Astrocyte (in vitro differentiated cells and primary cell): ENCODE results near the gene PTPN14. TPM values are rescaled to one million over a fixed set of nuclear protein-coding genes. Genes with fewer than 3 reads are reported as not detected.

Experiments used
- DNase-seq: peaks from one replicate; pipeline ENCODE4 v3.0.0-alpha.2; 2010; ENCODE audit warnings: low read depth
- FAIRE-seq: peaks from 2 replicates; lab custom pipeline; 2011; peaks lifted over from hg19 to GRCh38; lab: Jason Lieb, UNC
- H2AFZ ChIP-seq: 2 replicates; pipeline ENCODE4 v1.6.0; 2012; ENCODE audit warnings: low read depth, low read length, inconsistent platforms
- H3K27ac ChIP-seq: 2 replicates; pipeline ENCODE4 v1.5.1; 2011; ENCODE audit warnings: low read depth, low read length, inconsistent platforms
- H3K27me3 ChIP-seq: 2 replicates; pipeline ENCODE4 v1.6.0; 2011; ENCODE audit warnings: low read length, inconsistent platforms; ENCODE audit not compliant: insufficient read depth
- H3K36me3 ChIP-seq: 2 replicates; pipeline ENCODE4 v1.5.1; 2011; ENCODE audit warnings: low read length, inconsistent platforms; ENCODE audit not compliant: insufficient read depth
- H3K4me1 ChIP-seq: 2 replicates; pipeline ENCODE4 v1.5.1; 2011; ENCODE audit warnings: low read length, inconsistent platforms; ENCODE audit not compliant: insufficient read depth
- H3K4me2 ChIP-seq: 2 replicates; pipeline ENCODE4 v1.6.0; 2012; ENCODE audit warnings: low read length, inconsistent platforms
- H3K4me3 ChIP-seq: 2 replicates; pipeline ENCODE4 v1.5.1; 2011; ENCODE audit warnings: low read depth, mild to moderate bottlenecking, low read length, inconsistent platforms; ENCODE audit not compliant: insufficient read depth
- H3K79me2 ChIP-seq: 2 replicates; pipeline ENCODE4 v1.6.0; 2012; ENCODE audit warnings: mild to moderate bottlenecking, low read length, inconsistent platforms; ENCODE audit not compliant: insufficient read depth
- H3K9ac ChIP-seq: 2 replicates; pipeline ENCODE4 v1.6.0; 2012; ENCODE audit warnings: mild to moderate bottlenecking, low read length, inconsistent platforms
- H3K9me3 ChIP-seq: 2 replicates; pipeline ENCODE4 v1.5.1; 2012; ENCODE audit warnings: low read depth, mild to moderate bottlenecking, low read length, inconsistent platforms; ENCODE audit not compliant: insufficient read depth
- H4K20me1 ChIP-seq: 2 replicates; pipeline ENCODE4 v1.6.0; 2012; ENCODE audit warnings: low read length, inconsistent platforms; ENCODE audit not compliant: insufficient read depth
- H3K27ac Mint-ChIP-seq: one replicate; pipeline ENCODE4 v1.8.0; 2021; ENCODE audit warnings: mild to moderate bottlenecking, mixed read lengths; ENCODE audit not compliant: unreplicated experiment
- H3K27me3 Mint-ChIP-seq: one replicate; pipeline ENCODE4 v1.8.0; 2021; ENCODE audit warnings: low read depth, mixed read lengths; ENCODE audit not compliant: unreplicated experiment
- H3K36me3 Mint-ChIP-seq: one replicate; pipeline ENCODE4 v1.8.0; 2021; ENCODE audit warnings: low read depth, mixed read lengths; ENCODE audit not compliant: unreplicated experiment
- H3K4me1 Mint-ChIP-seq: one replicate; pipeline ENCODE4 v1.8.0; 2021; ENCODE audit warnings: low read depth, mixed read lengths; ENCODE audit not compliant: unreplicated experiment
- H3K4me3 Mint-ChIP-seq: one replicate; pipeline ENCODE4 v1.8.0; 2021; ENCODE audit warnings: mild to moderate bottlenecking, moderate library complexity, mixed read lengths; ENCODE audit not compliant: unreplicated experiment
- H3K9me3 Mint-ChIP-seq: one replicate; pipeline ENCODE4 v1.8.0; 2021; ENCODE audit warnings: mild to moderate bottlenecking, mixed read lengths; ENCODE audit not compliant: unreplicated experiment
- CTCF ChIP-seq: IDR thresholded peaks from 2 replicates; pipeline ENCODE4 v1.5.1; 2011; ENCODE audit warnings: low read depth, mild to moderate bottlenecking, inconsistent platforms, low read length, moderate library complexity; ENCODE audit not compliant: insufficient read depth
- EZH2 ChIP-seq: IDR thresholded peaks from 2 replicates; pipeline ENCODE4 v1.6.1; 2012; ENCODE audit warnings: mild to moderate bottlenecking, low read length, inconsistent platforms; ENCODE audit not compliant: insufficient read depth
- total RNA-seq: library from RNA; stranded (reverse); gene quantifications from 2 replicates; pipeline ENCODE4 v1.2.1, GENCODE V29; 2021

PTPN14 gene
- total RNA-seq, 1 donor from 2014 or later: 177 TPM

DNA sequence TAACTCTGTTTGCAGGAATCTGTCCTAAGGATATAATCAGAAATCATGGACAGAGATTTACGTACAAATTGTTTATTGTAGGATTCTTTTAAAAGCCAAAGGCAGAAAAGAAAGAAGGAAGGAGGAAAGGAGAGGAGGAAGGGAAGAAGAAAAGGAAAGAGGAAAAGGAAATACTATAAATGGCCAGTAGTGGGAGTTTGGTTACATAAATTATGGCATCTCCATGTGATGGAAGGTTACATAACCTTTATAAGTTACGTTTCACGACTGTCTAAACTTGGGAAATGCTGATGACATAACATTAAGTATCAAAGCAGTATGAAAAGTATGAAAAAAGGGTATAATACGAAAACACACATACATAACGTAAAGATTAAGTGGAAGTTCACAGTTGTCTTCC is 231.5 kb downstream of the PTPN14 start:
- H3K27ac Mint-ChIP-seq: no peak overlapping the region
- no peak for FAIRE-seq
- no peak overlapping the region for H2AFZ ChIP-seq
- H3K4me1 ChIP-seq: peaks cover 18% of the 10 kb centered on the region
- H3K4me2 ChIP-seq: no peak overlapping the region
- H3K9me3 Mint-ChIP-seq: no peaks in the 10 kb centered on the region
- no peak for TF ChIP-seq CTCF
- TF ChIP-seq EZH2: no peak
- H3K27me3 ChIP-seq: no peaks in the 10 kb centered on the region
- no peak for DNase-seq
- H4K20me1 ChIP-seq: no peaks in the 10 kb centered on the region
- no peak overlapping the region for H3K4me3 ChIP-seq
- H3K36me3 Mint-ChIP-seq: peaks cover 19% of the 10 kb centered on the region
- H3K27me3 Mint-ChIP-seq: no peaks in the 10 kb centered on the region
- H3K79me2 ChIP-seq: no peaks in the 10 kb centered on the region
- no peak overlapping the region for H3K9ac ChIP-seq
- peaks cover 8% of the 10 kb centered on the region for H3K36me3 ChIP-seq
- no peaks in the 10 kb centered on the region for H3K9me3 ChIP-seq
- no peak overlapping the region for H3K27ac ChIP-seq
- H3K4me1 Mint-ChIP-seq: peaks cover 24% of the 10 kb centered on the region
- H3K4me3 Mint-ChIP-seq: no peak overlapping the region

DNA sequence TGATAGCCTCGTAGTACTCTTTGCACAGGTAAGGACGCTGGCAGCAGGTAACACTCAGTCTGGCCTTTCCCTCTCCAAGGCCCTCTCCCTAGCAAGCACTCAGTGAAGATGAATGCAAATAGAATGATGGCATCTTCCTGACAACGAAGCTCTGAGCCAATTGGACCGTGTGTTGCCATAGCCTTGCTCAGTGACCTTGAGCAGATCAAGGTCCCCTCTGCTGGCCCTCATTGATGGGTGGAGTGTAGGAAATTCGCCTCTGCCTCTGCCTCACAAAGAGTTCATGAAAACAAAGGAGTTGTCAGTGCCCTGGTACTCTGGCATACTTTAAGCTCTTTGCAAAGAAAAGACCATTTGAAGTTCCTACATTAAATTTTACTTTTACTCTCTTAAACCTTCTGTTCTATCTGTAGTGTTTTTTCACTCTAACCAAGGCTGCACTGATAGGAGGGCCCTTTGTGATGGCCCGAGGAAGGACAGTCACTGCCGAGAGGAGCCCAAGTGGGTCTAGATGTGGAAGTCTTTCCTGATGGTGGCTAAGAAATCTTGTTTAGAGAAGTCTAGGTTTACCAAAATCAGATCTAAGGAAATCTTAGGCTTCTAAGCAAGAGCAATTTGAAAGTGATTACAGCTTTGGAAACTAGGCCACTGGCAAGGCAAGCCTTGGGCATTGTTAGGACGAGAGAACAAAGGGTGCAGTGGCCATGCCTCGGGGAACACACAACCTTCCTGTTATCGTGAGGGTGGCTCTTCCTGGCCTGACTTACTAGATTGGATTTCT is 232.3 kb downstream of the PTPN14 start:
- Mint-ChIP-seq H3K27ac (no peak overlapping the region), H3K9me3 (no peaks in the 10 kb centered on the region), H3K27me3 (no peaks in the 10 kb centered on the region), H3K4me3 (no peak overlapping the region), H3K4me1 (peaks cover 24% of the 10 kb centered on the region), H3K36me3 (peaks cover 19% of the 10 kb centered on the region)
- Histone ChIP-seq H3K27me3 (no peaks in the 10 kb centered on the region), H3K9me3 (no peaks in the 10 kb centered on the region), H3K27ac (no peak overlapping the region), H3K79me2 (no peaks in the 10 kb centered on the region), H3K4me3 (no peak overlapping the region), H3K36me3 (peaks cover 8% of the 10 kb centered on the region), H3K4me1 (peaks cover 18% of the 10 kb centered on the region), H3K9ac (no peak overlapping the region), H2AFZ (no peak overlapping the region), H3K4me2 (no peak overlapping the region), H4K20me1 (no peaks in the 10 kb centered on the region)
- TF ChIP-seq CTCF: no peak
- no peak for TF ChIP-seq EZH2
- FAIRE-seq: no peak
- DNase-seq: no peak

GRCh38 chr1:214318356-214318755 is 233.0 kb downstream of the PTPN14 start:
- H3K4me3 ChIP-seq: no peak overlapping the region
- Mint-ChIP-seq H3K36me3 (peaks cover 19% of the 10 kb centered on the region), H3K4me1 (peaks cover 24% of the 10 kb centered on the region), H3K27me3 (no peaks in the 10 kb centered on the region), H3K4me3 (no peak overlapping the region), H3K9me3 (no peaks in the 10 kb centered on the region), H3K27ac (no peak overlapping the region)
- TF ChIP-seq CTCF (no peak), EZH2 (no peak)
- peaks cover 3% of the 10 kb centered on the region for H4K20me1 ChIP-seq
- peaks cover 8% of the 10 kb centered on the region for H3K36me3 ChIP-seq
- no peaks in the 10 kb centered on the region for H3K9me3 ChIP-seq
- no peak for FAIRE-seq
- no peaks in the 10 kb centered on the region for H3K79me2 ChIP-seq
- H3K9ac ChIP-seq: no peak overlapping the region
- H3K27me3 ChIP-seq: no peaks in the 10 kb centered on the region
- H2AFZ ChIP-seq: no peak overlapping the region
- peaks cover 18% of the 10 kb centered on the region for H3K4me1 ChIP-seq
- H3K27ac ChIP-seq: no peak overlapping the region
- H3K4me2 ChIP-seq: peak overlapping the region; percentile 56
- peak; percentile 20 for DNase-seq
